Anterior cingulate cortex (tissue), 58 donors: ENCODE data around the gene GID8.

Experiments
- DNase-seq, 58 donors: peaks; one replicate each; lab custom pipeline; 2025; lab: John Stamatoyannopoulos, UW

Gene GID8

GRCh38 chr20:62901891-62902290 lies 36.1 kb upstream of the GID8 start:
- DNase-seq, result no peak

- no peak for DNase-seq
Observed at GRCh38 chr20:62902926-62903615, 34.9 kb upstream of the GID8 start.

GRCh38 chr20:62905536-62906117 lies 32.3 kb upstream of the GID8 start:
- DNase-seq, result no peak

GRCh38 chr20:62906209-62906608 lies 31.7 kb upstream of the GID8 start:
- DNase-seq, result peak in 12 of 58 donors; percentile 5 to 39 (median 18)

- DNase-seq, result no peak
Observed at GRCh38 chr20:62906647-62907375, 31.1 kb upstream of the GID8 start.

GRCh38 chr20:62907384-62908317 lies 30.3 kb upstream of the GID8 start:
- no peak for DNase-seq

- peak in 1 of 58 donors; percentile 38 for DNase-seq
Observed at GRCh38 chr20:62908971-62909791, 28.8 kb upstream of the GID8 start.

GRCh38 chr20:62910217-62910766 lies 27.7 kb upstream of the GID8 start:
- no peak for DNase-seq

- DNase-seq, result no peak
Observed at GRCh38 chr20:62910777-62911497, 27.0 kb upstream of the GID8 start.

GRCh38 chr20:62911701-62912280 lies 26.2 kb upstream of the GID8 start:
- no peak for DNase-seq

- DNase-seq, result no peak
Observed at GRCh38 chr20:62913043-62913630, 24.8 kb upstream of the GID8 start.

- no peak for DNase-seq
Observed at GRCh38 chr20:62914436-62914835, 23.5 kb upstream of the GID8 start.

- DNase-seq, result peak in 14 of 58 donors; percentile 8 to 55 (median 28)
Observed at GRCh38 chr20:62914970-62915457, 22.9 kb upstream of the GID8 start.

- no peak for DNase-seq
Observed at GRCh38 chr20:62916703-62917476, 21.1 kb upstream of the GID8 start.

GRCh38 chr20:62917720-62918119 lies 20.2 kb upstream of the GID8 start:
- no peak for DNase-seq

- no peak for DNase-seq
Observed at GRCh38 chr20:62918147-62918546, 19.8 kb upstream of the GID8 start.

- DNase-seq, result no peak
Observed at GRCh38 chr20:62918831-62919230, 19.1 kb upstream of the GID8 start.
